Glomerular visceral epithelial cell (primary cell): ENCODE results near the gene LRRC3.

ENCODE experiments used
- DNase-seq: peaks from one replicate; pipeline ENCODE4 v3.0.0-alpha.2; 2016; ENCODE audit errors: extremely low spot score

LRRC3 gene

DNA sequence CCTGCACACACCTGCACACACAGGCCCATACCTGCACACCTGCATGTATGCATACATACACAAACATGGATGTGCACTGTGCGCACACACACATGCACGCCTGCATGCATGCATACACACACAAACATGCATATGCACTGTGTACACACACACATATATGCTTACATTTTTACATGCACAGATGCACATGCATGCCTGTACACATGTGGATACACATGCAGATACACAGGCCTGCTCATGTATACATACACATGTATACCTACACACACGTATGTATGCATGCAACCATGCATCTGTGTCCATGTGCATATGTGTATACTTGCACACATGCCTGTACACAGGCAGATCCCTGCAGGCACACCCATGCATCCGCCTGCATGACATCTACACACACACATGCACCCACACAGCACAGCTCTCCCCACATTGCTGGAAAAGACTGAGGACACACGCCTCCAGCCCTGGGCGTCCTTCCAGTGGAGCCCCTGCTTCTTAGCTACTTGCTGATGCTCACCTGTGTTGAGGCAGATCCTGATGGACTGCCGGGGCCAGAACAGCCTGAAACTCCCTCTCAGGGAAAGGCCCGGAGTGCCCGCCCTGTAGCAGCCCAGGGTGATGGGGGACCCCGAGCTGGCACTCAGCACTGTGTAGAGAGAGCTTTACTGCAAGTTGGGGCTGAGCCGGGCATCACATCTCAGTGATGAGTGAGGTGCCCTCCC, 56.1 kb downstream of the LRRC3 start:
- DNase-seq: no peak
